Sigmoid colon (tissue), 4 donors: ENCODE data around the gene ITGA11.

Experiments
- CTCF ChIP-seq, 4 experiments: fragments of 450-650 bp in 3 of 4; fragments of 200-600 bp in 1 of 4; IDR thresholded peaks; one replicate each; pipeline ENCODE4 v1.5.1; 2016 to 2019; ENCODE audit warnings: antibody characterized with exemption in 4 of 4, mild to moderate bottlenecking in 3 of 4, moderate library complexity in 2 of 4
- EP300 ChIP-seq, 4 donors: sonication (generic); formaldehyde crosslinking; IDR thresholded peaks; one replicate each; pipeline ENCODE4 v1.6.1; 2017; ENCODE audit warnings: antibody characterized with exemption in 4 of 4
- POLR2A ChIP-seq, 2 donors: fragments of 450-650 bp; IDR thresholded peaks; one replicate each; pipeline ENCODE4 v1.6.1; 2016; ENCODE audit warnings: antibody characterized with exemption in 2 of 2, mild to moderate bottlenecking in 2 of 2, moderate library complexity in 2 of 2

DNA sequence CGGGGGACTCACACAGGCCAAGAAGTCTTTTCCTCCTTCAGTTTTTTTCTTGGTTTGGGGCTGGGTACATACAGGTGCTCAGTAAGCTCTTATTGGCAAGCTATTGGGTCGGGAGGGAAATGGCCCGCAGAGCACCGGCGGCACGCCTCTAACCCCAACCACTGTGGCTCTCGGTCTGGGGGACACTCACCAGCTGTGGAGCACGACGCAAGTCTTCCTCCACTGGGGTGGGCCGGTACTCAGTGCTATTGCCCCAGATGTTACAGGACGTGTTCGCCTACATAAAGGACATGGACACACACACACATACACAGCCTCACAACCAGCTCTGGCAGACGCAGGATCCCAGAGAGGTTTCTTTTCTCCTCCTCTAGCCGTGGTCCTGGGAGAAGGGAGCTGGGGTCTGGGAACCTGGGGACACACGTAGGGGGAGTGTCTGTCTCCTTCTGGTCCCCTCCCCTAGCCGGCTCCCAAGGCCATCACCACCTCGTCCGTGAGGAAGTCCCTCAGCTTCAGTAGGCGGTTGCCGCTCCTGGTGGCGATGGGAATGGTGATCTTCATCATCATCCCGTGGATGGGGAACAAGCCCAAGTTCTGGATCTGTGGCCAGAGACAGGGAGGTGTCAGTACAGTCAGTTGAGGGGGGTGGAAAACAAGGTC, 121.0 kb downstream of the ITGA11 start:
- TF ChIP-seq CTCF (IDR thresholded peaks at IDR 0.05) (no peak), EP300 (IDR thresholded peaks at IDR 0.05) (no peak), POLR2A (IDR thresholded peaks at IDR 0.05) (no peak)
